ENCODE measurements around the gene UBE2F. TPM values are rescaled to one million over a fixed set of nuclear protein-coding genes. Genes with fewer than 3 reads are reported as not detected.
"Not testable (repeated sequence)": the region's sequence is repeated elsewhere in the genome, so short reads cannot be mapped to it uniquely, and the experiment has no call there.

UBE2F gene
- total RNA-seq, 1 donor from 2014 or later, result 56.8 TPM

DNA sequence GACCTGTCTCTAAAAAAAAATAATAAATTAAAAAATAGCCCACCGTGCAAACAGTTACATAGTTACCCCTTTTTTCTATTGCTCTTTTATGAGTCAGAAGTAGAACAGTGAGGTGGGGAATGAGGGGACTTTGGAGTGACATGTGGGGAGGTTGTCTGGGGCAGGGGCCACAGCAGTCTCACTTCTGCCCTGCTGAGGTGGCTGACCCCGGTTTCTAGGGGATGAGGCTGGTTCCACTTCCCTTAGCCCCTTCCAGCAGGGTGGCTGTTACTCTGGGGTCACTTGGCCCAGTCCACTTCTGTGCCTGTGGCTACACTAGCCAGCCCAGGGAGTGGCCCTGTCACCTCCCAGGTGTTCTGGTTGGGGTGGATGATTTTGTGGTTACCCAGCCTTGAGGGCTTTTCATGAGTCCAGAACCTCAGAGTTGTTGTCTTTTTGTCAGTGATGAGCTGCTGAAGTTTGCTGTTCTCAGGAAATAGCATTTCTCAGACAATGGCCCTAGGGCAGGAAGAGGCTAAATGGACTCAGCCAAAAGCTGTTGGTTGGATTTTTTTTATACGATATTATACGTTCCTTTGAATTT lies 66.0 kb downstream of the UBE2F start:
- Mint-ChIP-seq H3K4me1 (no peaks in the 10 kb centered on the region), H3K4me3 (no peak overlapping the region), H3K9me3 (no peaks in the 10 kb centered on the region), H3K27ac (ENCODE audit: unreplicated experiment) (no peak overlapping the region), H3K36me3 (ENCODE audit: low read depth) (peaks cover 19% of the 10 kb centered on the region), H3K27me3 (ENCODE audit: low read depth) (no peaks in the 10 kb centered on the region)
- DNase-seq (ENCODE audit: low read depth, low spot score), result no peak
- TF ChIP-seq, protein P1, sequence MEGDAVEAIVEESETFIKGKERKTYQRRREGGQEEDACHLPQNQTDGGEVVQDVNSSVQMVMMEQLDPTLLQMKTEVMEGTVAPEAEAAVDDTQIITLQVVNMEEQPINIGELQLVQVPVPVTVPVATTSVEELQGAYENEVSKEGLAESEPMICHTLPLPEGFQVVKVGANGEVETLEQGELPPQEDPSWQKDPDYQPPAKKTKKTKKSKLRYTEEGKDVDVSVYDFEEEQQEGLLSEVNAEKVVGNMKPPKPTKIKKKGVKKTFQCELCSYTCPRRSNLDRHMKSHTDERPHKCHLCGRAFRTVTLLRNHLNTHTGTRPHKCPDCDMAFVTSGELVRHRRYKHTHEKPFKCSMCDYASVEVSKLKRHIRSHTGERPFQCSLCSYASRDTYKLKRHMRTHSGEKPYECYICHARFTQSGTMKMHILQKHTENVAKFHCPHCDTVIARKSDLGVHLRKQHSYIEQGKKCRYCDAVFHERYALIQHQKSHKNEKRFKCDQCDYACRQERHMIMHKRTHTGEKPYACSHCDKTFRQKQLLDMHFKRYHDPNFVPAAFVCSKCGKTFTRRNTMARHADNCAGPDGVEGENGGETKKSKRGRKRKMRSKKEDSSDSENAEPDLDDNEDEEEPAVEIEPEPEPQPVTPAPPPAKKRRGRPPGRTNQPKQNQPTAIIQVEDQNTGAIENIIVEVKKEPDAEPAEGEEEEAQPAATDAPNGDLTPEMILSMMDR (conservative IDR thresholded peaks at IDR 0.05), result no peak

DNA sequence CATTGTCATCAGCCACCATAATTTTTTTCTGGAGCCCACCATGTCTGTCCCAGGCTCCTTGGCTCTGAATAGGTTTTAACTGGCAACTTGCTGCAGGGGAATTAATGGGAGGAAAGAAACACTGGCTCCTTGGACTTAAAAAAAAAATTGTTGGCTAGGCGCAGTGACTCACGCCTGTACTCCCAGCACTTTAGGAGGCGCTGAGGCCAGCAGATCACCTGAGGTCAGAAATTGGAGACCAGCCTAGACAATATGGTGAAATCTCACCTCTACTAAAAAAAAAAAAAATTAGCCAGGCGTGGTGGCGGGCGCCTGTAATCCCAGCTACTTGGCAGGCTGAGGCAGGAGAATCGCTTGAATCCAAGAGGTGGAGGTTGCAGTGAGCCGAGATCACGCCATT lies 67.2 kb downstream of the UBE2F start:
- H3K27me3 Mint-ChIP-seq (ENCODE audit: low read depth); H3K4me3 Mint-ChIP-seq; H3K9me3 Mint-ChIP-seq; H3K27ac Mint-ChIP-seq (ENCODE audit: unreplicated experiment); DNase-seq (ENCODE audit: low read depth, low spot score); H3K4me1 Mint-ChIP-seq: not testable (repeated sequence)
- peaks cover 19% of the 10 kb centered on the region for H3K36me3 Mint-ChIP-seq (ENCODE audit: low read depth)

DNA sequence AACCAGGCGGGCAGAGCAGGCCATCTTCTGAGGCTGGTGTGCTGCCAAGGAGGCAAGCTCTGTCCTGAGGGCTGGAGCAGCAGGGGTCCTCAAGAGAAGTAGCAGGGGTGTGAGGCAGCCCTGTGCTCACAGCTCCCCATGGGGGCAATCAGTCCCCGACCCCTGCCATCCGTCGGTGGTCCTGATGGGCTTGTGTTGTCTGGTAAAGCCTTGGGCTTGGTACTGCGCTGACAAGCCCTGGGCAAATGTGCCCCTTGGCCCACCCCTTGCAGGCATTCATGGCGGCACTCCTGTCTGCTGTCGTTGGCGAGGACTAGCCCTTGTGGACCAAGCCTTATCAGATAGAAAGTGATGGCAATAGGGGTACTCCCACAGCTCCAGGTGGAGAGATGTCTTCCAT lies 71.4 kb downstream of the UBE2F start:
- TF ChIP-seq, protein P1 (conservative IDR thresholded peaks at IDR 0.05), result no peak
- Mint-ChIP-seq H3K4me3 (no peak overlapping the region), H3K9me3 (no peaks in the 10 kb centered on the region), H3K4me1 (no peaks in the 10 kb centered on the region), H3K36me3 (ENCODE audit: low read depth) (peaks cover 14% of the 10 kb centered on the region), H3K27me3 (ENCODE audit: low read depth) (no peaks in the 10 kb centered on the region), H3K27ac (ENCODE audit: unreplicated experiment) (no peak overlapping the region)
- DNase-seq (ENCODE audit: low read depth, low spot score), result no peak

DNA sequence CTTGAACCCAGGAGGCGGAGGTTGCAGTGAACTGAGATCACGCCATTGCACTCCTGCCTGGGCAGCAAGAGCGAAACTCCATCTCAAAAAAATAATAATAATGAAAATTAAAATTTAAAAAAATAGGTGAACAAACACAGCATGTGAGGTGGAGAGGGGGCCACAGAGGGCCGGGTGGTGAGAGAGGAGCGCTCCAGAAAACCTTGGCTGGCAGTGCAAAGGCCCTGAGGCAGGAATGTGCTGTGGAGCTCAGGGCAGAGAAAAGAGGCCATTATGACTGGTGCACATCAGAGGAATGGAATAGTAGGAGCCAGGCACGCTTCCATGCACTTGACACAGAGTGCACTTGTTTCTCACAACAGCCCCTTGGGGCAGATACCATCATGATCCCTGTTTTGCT lies 72.3 kb downstream of the UBE2F start:
- H3K27me3 Mint-ChIP-seq (ENCODE audit: low read depth), result no peaks in the 10 kb centered on the region
- no peak overlapping the region for H3K27ac Mint-ChIP-seq (ENCODE audit: unreplicated experiment)
- TF ChIP-seq, protein P1 (conservative IDR thresholded peaks at IDR 0.05), result no peak
- H3K36me3 Mint-ChIP-seq (ENCODE audit: low read depth), result peaks cover 14% of the 10 kb centered on the region
- H3K9me3 Mint-ChIP-seq, result no peaks in the 10 kb centered on the region
- DNase-seq (ENCODE audit: low read depth, low spot score), result no peak
- H3K4me1 Mint-ChIP-seq, result no peaks in the 10 kb centered on the region
- H3K4me3 Mint-ChIP-seq, result no peak overlapping the region

DNA sequence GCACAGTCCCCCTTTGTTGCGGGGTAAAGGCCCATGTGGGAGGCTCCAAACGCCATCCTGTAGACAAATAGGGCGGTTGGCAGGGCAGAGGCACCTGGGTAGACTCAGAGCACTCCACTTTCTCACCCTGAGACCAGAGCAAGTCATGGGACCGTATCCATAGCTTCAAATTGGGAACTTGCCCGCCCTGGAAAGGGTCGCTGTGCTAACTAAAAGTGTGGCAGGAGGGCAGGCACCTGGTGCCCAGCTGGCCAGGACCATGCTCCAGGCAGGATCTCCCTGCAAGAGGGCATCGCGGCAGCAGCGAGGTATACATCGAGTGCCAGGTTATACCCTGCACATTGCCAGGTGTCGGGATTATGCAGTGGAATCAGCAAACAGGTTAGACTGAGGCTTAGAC lies 73.2 kb downstream of the UBE2F start:
- Mint-ChIP-seq H3K4me1 (no peaks in the 10 kb centered on the region), H3K36me3 (ENCODE audit: low read depth) (peaks cover 13% of the 10 kb centered on the region), H3K4me3 (no peak overlapping the region), H3K9me3 (no peaks in the 10 kb centered on the region), H3K27ac (ENCODE audit: unreplicated experiment) (no peak overlapping the region), H3K27me3 (ENCODE audit: low read depth) (no peaks in the 10 kb centered on the region)
- DNase-seq (ENCODE audit: low read depth, low spot score), result no peak
- TF ChIP-seq, protein P1 (conservative IDR thresholded peaks at IDR 0.05), result no peak

DNA sequence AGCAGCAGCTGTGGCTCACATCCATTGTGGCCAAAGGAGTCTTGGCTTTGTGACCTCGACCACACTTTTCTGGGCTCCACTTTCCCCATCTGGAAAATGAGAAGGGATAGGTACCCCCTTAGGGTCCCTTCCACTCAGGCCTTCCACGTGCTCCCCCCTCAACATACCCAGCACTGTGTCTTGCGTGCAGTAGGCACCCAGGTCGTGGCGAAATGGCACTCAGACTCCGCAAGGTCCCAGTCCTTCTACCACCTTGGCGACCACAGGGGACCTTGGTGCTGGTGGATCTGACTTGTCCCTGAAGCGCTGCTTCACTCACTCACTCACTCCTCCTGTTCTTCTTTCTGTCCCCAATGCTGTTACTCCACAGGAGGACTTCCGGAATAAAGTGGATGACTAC lies 74.1 kb downstream of the UBE2F start:
- Mint-ChIP-seq H3K9me3 (no peaks in the 10 kb centered on the region), H3K4me3 (no peak overlapping the region), H3K27ac (ENCODE audit: unreplicated experiment) (no peak overlapping the region), H3K27me3 (ENCODE audit: low read depth) (no peaks in the 10 kb centered on the region), H3K36me3 (ENCODE audit: low read depth) (peaks cover 10% of the 10 kb centered on the region), H3K4me1 (no peaks in the 10 kb centered on the region)
- TF ChIP-seq, protein P1 (conservative IDR thresholded peaks at IDR 0.05), result no peak
- DNase-seq (ENCODE audit: low read depth, low spot score), result no peak

Measured in neural crest cell (in vitro differentiated cells).